ENCODE measurements around the gene CREM. TPM values are rescaled to one million over a fixed set of nuclear protein-coding genes. Genes with fewer than 3 reads are reported as not detected.
A peak's percentile ranks its signal among the peaks of the same experiment; 100 is the strongest.

The CREM gene
- total and polyA plus RNA-seq, 8 donors: 17.6 to 43.5 (median 33.9) TPM

GRCh38 chr10:35218339-35218955 is 91.8 kb downstream of the CREM start:
- Histone ChIP-seq H3K4me1 (peaks cover 12 to 30% of the 10 kb centered on the region in 2 donors), H3K4me3 (no peak overlapping the region), H3K9me3 (no peaks in the 10 kb centered on the region), H3K27ac (peak overlapping the region in 1 of 2 donors; percentile 48), H3K27me3 (no peaks in the 10 kb centered on the region), H3K36me3 (no peaks in the 10 kb centered on the region)
- ATAC-seq (peak; percentile 91), DNase-seq (peak in 3 of 4 donors; percentile 78 to 90 (median 80))
- intact Hi-C loops (cut with DNase I): loop anchor here in 1 of 2 donors (5.0 kb wide), 1 partner anchor 96 kb away; no protein-coding TSS in a partner anchor
- TF ChIP-seq, protein P1, sequence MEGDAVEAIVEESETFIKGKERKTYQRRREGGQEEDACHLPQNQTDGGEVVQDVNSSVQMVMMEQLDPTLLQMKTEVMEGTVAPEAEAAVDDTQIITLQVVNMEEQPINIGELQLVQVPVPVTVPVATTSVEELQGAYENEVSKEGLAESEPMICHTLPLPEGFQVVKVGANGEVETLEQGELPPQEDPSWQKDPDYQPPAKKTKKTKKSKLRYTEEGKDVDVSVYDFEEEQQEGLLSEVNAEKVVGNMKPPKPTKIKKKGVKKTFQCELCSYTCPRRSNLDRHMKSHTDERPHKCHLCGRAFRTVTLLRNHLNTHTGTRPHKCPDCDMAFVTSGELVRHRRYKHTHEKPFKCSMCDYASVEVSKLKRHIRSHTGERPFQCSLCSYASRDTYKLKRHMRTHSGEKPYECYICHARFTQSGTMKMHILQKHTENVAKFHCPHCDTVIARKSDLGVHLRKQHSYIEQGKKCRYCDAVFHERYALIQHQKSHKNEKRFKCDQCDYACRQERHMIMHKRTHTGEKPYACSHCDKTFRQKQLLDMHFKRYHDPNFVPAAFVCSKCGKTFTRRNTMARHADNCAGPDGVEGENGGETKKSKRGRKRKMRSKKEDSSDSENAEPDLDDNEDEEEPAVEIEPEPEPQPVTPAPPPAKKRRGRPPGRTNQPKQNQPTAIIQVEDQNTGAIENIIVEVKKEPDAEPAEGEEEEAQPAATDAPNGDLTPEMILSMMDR (IDR thresholded peaks at IDR 0.05): peak; percentile 68 to 80

DNA sequence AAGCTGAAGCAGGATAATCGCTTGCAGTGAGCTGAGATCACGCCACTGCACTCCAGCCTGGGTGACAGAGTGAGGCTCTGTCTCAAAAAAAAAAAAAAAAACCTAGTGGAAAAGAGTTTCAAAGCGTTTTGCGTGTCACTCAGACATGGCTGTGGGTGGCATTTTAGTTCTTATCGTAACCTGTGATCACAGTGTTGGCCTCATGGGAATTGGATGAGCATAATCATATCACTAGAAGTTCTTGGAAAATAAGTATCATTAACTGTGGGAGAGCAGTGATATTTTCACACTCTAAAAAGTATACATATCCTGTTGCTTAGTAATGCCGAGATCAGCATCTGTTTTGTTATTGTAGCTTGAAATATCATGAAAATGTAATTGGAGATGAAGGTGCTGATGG is 92.6 kb downstream of the CREM start:
- no peak overlapping the region for H3K27ac ChIP-seq
- H3K36me3 ChIP-seq: no peaks in the 10 kb centered on the region
- H3K4me1 ChIP-seq: peaks cover 12 to 30% of the 10 kb centered on the region in 2 donors
- H3K9me3 ChIP-seq: no peaks in the 10 kb centered on the region
- DNase-seq (no peak), ATAC-seq (no peak)
- H3K27me3 ChIP-seq: no peaks in the 10 kb centered on the region
- intact Hi-C loops (cut with DNase I): loop anchor here in 1 of 2 donors (5.0 kb wide), 1 partner anchor 97 kb away; no protein-coding TSS in a partner anchor
- TF ChIP-seq, protein P1 (IDR thresholded peaks at IDR 0.05): no peak
- no peak overlapping the region for H3K4me3 ChIP-seq

DNA sequence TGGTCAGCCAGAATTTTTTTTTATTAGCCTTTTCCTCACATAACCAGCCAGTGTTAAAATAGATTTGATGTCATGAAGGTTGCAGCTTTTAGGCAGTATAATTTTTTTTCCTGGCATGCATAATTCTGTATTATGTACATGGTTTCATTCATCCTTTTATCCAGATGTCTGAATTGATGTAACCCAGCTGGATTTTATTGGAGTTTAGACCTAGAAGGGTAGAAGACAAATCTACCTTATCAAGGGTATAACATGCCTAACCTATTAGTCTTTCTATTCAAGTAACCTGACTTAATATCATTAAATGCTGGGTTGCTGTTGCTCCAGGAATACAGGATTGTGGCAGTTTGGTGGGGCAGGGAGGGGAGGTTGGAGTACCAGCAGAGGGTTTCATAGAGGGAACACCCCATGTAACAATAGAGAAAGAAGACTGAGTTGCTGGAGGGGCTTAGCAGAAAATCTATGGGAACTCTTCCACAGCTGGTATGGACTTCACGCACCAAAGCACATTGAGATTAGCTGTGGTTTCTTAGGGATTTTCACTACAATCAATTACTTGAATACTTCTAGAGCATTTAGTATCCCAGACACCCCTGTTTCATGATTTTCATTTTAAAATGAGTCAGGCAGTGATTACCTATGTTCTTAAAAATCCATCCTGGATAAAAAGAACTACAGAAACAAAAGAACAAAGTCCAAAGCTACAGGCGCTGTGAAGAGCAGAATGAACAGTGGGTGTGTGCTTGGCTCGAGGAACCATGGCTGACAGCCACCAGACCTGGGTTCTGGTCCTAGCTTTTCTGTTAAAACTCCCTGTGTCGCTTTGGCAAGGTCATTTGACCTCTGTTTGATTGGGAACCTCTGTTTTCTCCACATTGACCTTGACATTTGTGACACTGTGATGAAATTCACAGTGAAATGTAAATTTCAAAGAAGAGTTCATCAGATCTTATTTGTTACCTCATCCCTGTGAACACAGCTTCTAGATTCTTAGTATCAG is 93.5 kb downstream of the CREM start:
- no peaks in the 10 kb centered on the region for H3K36me3 ChIP-seq
- no peak for DNase-seq
- ATAC-seq: no peak
- TF ChIP-seq, protein P1 (IDR thresholded peaks at IDR 0.05): no peak
- H3K4me1 ChIP-seq: peaks cover 12 to 30% of the 10 kb centered on the region in 2 donors
- H3K9me3 ChIP-seq: no peaks in the 10 kb centered on the region
- no peaks in the 10 kb centered on the region for H3K27me3 ChIP-seq
- intact Hi-C loops (cut with DNase I): loop anchor here in 1 of 2 donors (5.0 kb wide), 1 partner anchor 98 kb away; no protein-coding TSS in a partner anchor
- no peak overlapping the region for H3K4me3 ChIP-seq
- no peak overlapping the region for H3K27ac ChIP-seq

- Histone ChIP-seq H3K4me1 (peaks cover 4 to 10% of the 10 kb centered on the region in 2 donors), H3K4me3 (no peak overlapping the region), H3K27ac (no peak overlapping the region), H3K36me3 (no peaks in the 10 kb centered on the region), H3K9me3 (no peaks in the 10 kb centered on the region), H3K27me3 (no peaks in the 10 kb centered on the region)
- intact Hi-C loops (cut with DNase I): no loop called here
- TF ChIP-seq, protein P1 (IDR thresholded peaks at IDR 0.05): no peak
- DNase-seq: no peak
- ATAC-seq: no peak
These were observed 96.4 kb downstream of the CREM start for GRCh38 chr10:35223016-35223415.

All from left lung (tissue), 10 donors.